Measurements from ENCODE around the gene CHDH.

Gene CHDH

DNA sequence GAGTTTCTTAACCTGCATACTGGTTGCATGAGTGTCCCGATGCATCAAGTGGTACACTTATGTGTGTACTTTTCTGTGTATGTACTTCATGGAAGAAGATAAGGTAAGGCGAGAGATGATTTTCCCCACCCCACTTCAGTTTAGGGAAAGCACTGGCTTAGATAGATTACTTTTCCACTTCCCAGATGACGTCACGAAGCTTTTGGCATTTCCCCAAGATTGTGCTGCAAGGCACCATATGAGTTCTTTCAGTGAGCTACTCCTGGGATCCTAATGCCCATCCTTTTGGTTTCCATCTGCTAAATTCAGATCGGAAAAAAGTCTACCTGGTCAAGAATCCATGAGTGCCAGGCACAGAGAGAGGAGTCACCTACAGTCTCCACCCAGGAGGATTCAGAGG, 4.7 kb upstream of the CHDH start:
- no peak for DNase-seq (ENCODE audit: low read depth)

DNA sequence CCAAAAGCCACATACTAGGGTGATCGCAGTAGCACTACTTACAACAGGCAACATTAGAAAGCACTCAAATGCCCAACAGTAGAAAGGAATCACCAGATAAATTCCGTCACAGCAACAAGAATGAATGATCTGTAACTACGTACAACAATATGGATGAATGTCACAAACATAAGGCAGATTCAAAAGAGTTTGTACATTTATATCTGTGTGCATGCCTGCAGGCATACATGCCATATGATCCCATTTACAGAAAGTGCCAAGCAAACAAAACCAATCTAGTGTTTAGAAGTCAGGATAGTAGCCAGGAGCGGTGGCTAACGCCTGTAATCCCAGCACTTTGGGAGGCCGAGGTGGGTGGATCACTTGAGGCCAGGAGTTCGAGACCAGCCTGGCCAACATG, 3.7 kb upstream of the CHDH start:
- no peak for DNase-seq (ENCODE audit: low read depth)

DNA sequence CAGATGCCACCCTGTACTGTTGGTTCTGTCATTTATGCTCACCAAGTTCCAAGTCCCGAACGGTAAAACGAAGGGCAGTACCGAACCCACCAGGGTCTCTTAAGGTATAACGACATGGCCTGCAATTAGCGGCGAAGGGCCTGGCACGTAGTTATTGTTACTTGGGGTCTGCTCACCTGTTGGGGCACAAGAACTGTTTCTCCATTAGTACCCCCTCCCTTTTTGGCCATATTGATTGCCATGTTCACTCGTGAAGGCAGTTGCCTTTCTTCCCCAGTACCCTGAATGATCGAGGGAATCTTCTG, 584 bp upstream of the CHDH start:
- DNase-seq (ENCODE audit: low read depth) = no peak

DNA sequence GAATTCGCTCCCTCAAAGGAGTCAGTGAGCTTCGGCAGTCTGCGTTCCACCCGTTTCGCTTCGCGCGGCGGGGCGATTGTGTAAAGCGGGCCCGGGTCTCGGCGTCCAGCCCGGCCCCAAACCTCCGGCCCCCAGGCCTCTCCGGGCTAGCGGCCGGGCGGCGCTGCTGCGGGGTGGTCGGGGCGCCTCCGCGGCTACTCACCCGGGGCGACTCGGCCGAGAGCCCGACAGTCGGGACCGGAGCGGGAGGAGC, 412 bp downstream of the CHDH start:
- no peak for DNase-seq (ENCODE audit: low read depth)

DNA sequence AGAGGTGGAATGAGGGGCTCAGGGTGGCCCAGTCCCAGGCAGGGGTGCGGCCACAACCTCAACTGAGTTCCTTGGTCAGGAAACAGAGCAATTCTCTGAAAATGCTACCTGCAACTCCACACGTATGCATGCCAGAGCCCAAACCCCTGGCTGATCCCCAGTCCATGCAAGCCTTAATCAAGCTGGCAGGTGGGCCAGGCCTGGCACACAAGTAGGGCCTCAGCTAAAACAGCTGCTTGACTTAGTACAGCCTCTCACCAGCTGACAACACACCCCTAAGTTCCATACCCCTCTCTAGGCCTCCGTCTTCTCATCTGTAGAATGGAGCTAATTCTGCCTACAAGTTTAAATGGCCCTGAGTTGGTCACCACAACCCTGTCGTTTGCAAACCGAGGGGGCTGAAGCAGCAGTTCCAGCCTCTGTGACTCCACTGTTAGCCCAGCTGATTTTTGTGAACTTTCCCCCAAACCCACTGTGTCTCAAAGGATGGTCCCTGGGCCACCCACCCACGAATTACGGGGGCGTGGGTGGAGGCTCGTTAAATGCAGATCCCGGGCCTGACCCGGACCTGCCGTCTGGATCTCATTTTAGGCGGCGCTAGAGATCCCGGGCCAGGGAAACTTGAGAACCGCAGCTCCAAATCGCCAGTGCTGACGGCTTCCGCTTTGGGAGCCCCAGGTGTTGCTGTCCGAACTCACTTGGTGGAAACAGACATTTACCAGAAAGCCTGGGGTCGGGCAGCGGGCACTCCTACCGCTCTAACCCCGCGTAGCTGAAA, 927 bp downstream of the CHDH start:
- DNase-seq (ENCODE audit: low read depth) = no peak

DNA sequence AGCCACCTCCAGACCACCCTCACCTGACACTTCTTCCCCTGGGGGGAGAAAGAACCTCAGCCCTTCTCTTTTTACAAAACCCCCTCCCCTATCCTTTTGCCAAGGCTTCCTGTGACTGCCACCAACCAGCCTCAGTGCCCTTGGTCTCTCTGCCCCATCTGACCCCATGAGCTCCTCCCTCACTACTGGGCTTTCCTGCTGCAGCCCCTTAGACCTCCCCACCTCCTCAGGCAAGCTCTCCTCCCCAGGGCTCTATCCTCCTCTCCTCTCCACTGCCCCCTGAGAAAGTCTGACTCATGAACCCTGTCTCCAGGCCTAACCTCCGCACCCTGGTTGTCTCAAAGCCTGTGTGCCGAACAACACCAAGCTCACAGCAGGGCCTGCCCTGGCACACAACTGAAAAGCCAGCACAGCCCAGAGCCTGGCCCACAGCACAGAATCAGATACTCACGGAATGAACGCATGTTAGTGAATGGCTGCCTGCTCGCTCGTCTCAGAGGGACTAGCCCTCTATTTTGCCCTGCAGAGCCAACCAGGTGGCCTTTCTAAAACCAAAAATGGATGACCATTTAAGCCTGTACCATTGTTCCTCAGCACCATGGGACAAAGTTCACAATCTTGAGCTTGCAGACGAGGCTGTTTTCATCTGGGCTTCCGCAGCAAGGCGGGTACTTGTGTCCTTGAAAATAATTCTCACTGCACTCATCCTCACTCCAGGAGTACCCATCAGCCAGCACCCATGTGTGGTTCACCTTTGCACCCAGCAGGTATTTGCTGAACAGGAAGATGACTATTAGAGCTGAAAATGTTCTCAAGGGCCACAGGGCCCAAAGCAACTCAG, 1.7 kb downstream of the CHDH start:
- DNase-seq (ENCODE audit: low read depth) = no peak

DNA sequence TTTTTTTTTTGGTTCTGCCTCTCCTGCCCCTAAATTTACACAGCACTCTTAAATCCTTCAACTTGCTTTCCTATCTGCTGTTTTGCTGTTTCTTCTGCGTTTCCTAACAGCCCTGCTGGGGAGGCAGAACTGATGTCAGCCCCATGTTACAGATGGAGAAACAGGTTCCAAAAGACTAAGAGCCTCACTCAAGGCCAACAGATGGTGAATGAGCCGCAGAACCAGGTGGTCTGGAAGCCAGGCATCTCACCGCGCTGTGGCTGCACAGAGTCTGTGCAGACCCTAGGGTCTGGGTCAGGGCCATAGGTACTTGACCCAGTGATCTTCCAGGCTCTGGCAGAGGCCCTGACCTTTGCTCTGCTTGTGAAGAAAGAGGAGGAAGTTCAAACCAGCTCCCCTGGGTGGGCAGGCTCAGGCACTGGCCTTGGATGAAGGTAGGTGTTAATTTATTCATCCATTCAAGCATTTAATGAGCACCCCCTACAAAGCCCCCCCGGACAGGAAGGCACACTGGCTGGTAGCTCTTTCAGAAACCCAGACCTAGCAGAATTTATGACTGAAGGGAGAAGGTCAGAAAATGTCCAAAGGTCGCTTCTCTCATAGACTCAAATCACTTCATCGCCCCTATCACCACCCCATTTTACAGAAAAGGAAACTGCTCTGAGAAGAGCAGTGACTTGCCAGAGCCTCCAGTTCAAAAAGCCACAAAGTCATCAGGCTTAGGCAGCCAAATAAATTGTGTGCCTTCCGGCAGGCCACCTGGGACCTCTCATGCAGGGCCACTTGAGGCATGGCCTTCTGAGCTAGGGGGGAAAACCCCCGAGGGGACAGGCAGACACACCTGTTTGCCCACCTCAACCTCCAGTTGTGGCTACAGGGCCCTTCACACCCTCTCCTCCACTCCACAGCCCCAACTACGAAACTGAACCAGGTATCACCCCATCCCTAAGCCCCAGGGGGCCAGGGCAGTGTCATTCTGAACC, 2.7 kb downstream of the CHDH start:
- no peak for DNase-seq (ENCODE audit: low read depth)

DNA sequence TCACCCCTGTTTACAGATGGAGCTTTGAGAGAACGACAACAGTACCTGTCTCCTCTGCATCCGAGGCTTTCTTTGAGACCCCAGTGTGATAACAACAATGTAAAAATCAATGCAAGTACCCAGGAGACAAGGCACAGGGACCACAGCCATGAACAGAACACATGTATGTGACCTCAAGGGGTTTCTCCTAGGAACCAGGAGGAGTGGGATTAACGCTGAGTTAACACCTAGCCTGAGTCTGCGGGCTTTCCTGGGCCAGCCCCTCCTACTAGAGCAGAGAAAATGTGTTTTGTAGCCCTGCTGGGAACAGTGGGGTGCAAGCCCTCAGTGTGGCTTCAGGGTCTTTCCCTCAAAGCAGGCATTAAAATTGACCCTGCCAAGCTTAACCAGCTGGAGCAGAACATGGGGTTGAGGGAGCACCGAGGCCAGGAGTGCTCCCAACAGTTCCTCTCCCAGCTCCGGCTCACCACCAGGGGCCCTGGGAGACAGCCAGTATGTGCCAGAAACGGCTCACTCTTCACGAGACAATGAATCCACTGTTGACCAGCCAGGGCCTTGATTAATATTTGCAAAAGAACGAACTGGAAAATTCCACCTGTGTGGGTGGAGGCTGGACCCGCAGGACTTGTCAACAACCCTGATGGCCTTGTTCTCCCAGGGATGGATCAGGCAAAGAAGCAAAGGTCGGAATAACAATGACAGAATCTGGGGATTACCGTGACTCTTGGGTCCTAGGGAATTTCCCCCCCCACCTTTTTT, 3.6 kb downstream of the CHDH start:
- DNase-seq (ENCODE audit: low read depth) = no peak

DNA sequence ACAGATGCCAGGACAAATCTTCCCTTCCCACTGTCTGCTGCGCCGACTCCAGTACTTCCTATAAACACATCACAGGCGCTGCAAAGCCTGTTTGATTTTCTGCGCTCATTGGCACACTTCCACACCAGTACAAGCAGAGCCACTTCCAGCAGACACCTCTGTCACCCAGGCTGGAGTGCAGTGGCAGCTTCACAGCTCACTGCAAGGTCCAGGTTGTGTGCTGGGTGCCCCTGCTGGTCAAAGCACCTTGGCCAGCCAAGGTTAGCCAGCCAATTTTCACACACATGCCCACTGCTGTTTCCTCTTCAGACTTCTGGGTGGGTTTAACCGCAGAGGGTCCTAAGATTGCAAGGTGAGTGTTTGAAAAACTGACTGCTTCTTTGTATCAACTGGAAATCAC, 4.9 kb downstream of the CHDH start:
- DNase-seq (ENCODE audit: low read depth) = no peak

DNA sequence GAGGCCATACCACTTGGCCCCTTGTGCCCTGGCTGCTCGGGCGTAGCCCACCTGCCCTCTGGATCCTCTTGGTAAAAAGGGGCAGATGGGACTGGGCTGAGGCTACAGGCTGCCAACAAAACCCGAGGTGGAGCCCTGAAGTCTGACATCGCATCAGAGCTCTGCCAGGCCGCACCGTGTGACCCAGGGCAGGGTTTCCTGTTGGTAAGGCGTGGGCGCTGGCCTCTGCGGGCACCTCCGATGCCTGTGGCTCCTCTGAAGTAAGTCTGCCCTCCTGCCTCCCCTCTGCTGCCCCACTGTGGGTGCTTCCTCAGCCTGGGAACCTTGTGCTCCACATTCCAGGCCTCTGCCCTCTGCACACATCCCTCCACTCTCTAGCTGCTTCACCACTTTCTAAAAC, 8.9 kb downstream of the CHDH start:
- no peak for DNase-seq (ENCODE audit: low read depth)

DNA sequence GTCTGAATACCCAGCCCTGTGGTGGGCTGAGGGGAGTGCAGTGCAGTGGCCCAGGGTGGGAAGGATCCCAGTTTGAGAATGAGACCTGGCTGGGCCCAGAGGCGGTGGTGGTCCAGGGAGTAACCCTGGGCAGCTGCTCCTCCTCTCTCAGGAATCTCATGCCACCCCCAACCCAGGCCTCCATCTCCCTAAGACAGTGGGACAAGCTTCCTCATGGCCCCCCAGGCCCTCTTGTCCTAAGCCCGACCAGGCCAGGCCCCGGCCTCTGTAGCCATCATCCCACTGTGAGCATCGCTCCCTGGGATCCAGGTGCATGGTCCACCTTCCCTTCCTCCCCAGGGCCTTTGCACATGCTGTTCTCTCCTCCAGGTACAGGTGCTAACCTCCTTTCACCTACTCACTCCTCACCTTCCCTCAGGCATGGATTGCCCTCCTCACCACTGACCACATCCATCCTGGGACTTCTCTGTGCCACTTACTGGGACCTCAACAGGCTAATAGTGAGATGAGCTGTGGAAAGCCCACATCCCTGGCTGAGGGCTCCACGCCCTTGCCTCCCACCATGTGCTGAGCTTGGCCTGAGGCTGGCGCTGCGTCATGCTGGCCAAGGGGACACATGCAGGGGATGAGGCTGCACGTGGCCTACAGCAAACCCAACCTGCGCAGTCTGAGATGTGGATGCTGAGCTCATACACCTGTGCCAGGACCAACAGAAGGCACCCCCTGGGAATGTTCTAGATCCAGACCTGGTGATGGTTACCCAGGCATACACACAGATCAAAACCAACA, 9.9 kb downstream of the CHDH start:
- no peak for DNase-seq (ENCODE audit: low read depth)

DNA sequence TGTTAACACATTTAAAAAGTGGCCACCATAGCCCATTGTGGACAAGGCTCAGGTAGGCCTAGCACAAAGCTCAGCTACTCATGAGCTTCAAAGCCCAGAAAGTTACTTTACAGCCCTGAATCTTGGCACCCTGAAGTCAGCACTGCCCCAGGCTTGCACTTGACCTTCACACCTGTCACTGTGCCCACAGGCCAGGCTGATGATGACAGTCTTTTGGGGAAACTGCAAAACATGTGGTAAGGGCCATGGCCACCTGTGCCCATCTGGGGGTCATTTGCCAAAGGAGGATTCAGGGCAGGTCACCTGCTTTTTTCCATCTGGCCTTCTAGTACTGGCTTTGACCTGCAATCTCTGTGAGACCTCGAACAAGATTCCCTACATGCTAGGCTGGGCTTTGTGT, 11.0 kb downstream of the CHDH start:
- DNase-seq (ENCODE audit: low read depth) = no peak

DNA sequence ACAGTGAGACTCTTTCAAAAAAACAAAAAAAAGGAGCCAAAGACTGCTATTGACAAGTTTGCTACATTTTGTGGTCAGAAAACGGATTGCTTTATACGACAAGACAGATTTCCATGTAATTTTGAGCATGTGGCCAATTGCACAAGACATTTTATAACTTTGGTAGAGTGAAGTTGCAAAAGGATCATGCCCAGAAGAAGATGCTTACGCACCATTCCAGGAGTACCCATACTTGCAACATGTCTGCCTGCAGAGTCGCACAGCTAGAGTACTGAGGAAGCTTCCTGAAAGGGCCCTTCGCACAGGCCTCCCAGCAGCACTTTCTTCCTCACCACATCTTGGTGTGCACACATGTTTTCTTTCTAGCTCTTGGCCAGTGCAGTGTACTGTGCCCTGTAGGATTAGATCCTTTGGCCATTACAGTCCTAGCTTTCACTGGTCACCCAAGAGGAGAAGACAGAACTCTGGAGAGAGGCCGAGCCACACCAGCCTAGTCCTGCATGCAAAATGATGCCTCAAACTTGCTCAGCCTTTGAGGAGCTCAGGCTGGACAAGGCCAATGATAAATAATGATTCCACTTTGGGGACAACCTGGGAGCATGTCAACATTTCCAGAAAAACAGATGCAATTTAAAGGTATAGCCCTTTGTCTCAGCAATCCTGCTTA, 11.7 kb downstream of the CHDH start:
- DNase-seq (ENCODE audit: low read depth) = no peak

DNA sequence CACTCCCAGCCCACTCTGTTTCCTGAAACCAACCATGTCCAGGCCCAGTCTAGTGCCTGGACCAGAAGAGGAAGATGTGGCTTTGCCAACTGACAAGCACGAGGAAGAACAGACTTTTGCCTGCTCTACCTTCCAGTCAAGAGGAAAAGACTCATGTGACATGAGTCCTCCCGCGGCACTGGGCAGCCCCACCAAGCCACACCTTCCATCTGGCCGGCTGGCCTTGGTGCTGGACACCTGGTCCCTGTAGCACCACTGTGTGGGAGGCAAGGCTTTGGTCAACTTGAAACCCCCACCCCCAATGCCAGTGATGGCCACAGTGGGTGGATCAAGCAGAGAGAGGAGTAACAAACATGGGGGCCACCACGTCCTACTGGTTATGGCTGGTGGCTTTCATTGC, 12.5 kb downstream of the CHDH start:
- DNase-seq (ENCODE audit: low read depth) = no peak

DNA sequence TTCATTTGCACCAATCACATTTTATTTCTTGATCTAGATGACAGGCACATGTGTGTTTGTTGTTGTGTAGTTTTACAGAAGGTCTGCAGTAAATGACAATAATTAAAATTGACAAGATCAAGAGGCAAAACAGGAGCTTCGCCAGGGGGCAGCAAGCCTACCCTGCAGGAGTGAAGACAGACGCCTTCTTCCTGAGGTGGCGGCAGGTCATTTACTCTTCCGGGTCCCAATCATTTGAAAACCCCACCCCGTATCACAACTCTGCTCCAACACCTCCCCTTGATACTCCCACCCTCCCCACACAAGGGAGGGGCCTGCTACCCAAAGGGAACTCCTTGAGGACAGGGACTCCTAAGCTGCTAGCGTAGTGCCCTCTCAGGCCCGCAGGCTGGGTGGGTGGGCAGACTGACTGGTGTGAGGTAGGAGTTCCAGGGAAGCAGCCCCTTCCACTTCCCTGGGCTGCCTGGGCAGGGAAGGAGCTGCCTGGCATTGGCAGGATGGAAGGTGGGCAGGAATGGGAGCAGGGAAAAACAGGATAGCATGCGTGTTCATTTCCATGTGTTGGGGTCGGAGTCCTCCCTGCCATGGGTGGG, 13.1 kb downstream of the CHDH start:
- no peak for DNase-seq (ENCODE audit: low read depth)

DNA sequence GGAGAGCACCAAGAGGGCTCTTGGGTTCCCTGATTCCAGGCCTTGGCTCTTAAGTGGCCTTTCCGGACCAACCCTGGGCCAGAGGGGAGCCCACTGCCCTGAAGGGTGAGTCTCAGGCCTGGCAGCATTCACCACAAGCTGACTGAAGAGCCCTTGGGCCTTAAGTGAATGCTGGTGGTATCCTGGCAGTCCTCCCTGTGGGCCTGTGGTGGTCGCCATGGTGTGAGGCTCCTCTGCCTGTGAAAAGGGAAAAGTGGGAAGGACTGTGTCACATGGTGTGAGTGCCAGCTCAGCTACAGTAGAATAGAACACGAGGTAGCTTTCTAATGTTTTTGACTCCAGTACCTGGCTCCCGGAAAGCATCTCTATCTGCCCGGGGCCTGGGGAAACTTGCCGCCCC, 15.3 kb downstream of the CHDH start:
- DNase-seq (ENCODE audit: low read depth) = no peak

DNA sequence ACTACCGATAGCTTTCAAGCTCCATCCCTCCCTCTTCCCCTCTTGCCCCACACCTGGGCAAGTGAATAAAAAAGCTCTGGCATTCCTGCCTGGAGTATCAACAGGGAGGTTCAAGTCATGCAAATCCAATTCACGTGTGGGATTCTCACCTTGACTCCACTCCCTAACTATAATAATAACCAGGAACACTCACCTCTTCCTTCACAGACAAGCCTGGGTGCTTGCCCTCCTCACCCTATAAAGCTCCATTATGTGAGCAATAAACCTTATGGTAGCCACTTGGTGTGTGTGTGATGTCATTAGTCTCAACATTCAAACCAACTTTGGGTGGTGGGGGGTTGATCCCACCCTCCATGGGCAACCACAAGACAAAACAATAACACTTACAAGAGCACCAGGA, 16.6 kb downstream of the CHDH start:
- no peak for DNase-seq (ENCODE audit: low read depth)

DNA sequence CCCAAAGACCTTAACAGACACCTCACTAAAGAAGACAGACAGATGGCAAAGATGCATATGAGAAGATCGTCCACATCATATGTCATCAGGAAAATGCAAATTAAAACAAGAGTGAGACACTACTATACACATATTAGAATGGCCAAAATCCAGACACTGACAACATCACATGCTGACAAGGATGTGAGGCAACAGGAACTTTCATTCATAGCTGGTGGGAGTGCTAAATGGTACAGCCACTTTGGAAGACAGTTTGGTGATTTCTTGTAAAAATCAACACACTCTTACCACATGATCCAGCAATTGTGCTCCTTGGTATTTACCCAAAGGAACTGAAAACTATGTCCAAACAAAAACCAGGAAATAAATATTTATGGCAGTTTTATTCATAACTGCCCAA, 17.6 kb downstream of the CHDH start:
- no peak for DNase-seq (ENCODE audit: low read depth)

DNA sequence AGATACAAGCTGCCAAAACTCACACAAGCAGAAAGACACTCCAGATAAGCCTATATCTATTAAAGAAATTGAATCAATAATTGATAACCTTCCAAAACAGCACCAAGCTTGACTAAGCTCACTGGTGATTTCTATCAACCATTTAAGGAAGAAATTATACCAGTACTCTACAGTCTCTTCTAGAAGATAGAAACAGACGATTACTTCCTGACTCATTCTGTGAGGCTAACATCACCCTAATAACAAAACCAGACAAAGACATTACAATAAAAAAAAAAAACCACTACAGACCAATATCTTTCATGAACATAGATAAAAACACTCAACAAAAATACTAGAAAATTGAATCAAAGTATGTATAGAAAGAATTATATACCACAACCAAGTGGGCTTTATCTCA, 20.2 kb downstream of the CHDH start:
- DNase-seq (ENCODE audit: low read depth) = no peak

DNA sequence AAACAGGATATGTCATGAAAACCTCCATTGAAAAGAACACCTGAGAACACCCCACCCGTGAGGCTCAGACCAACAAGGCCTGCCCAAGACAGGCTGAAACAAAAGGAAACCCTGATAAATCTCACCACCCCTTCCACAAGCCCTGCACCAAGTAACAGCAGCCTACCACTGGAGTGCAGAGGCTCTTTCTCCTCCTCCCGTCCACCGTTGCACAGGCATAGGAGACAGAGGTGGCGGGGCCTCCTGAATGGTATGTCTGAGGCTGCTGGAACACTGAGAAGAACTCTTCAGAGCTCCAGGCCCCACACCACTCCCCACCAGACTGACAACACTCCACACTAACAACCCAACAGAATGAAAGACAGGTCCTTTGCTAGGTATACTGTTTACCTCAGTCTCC, 21.4 kb downstream of the CHDH start:
- no peak for DNase-seq (ENCODE audit: low read depth)

All from stimulated activated CD8-positive, alpha-beta memory T cell treated with anti-CD3 and anti-CD28 coated beads, Interleukin-4, amount 100 ng/mL, for 24 hours (primary cell).